ENCODE data around the gene SSC5D. TPM values are rescaled to one million over a fixed set of nuclear protein-coding genes. Genes with fewer than 3 reads are reported as not detected.

The SSC5D gene
- total RNA-seq, 4 donors from 2014 or later, result 1.7 to 2.9 (median 2.2) TPM

- no peaks in the 10 kb centered on the region for H3K9me3 ChIP-seq
- no peak for DNase-seq
- no peak overlapping the region for H3K4me3 ChIP-seq (replicated peaks in 1 of 3)
- H3K27ac ChIP-seq, result no peak overlapping the region
- peaks cover 0 to 6% of the 10 kb centered on the region in 2 donors for H3K4me1 ChIP-seq
- TF ChIP-seq CTCF (IDR thresholded peaks at IDR 0.05) (no peak), POLR2A (IDR thresholded peaks at IDR 0.05) (no peak)
- H3K36me3 ChIP-seq, result no peaks in the 10 kb centered on the region
- intact Hi-C loops (cut with DNase I), result no loop called here
- WGBS, 2 donors, result 43 to 47% methylated on average over 18 to 19 of the region's 29 CpGs
- no peaks in the 10 kb centered on the region for H3K27me3 ChIP-seq
Measured at GRCh38 chr19:55525289-55526101, 37.3 kb downstream of the SSC5D start.

DNA sequence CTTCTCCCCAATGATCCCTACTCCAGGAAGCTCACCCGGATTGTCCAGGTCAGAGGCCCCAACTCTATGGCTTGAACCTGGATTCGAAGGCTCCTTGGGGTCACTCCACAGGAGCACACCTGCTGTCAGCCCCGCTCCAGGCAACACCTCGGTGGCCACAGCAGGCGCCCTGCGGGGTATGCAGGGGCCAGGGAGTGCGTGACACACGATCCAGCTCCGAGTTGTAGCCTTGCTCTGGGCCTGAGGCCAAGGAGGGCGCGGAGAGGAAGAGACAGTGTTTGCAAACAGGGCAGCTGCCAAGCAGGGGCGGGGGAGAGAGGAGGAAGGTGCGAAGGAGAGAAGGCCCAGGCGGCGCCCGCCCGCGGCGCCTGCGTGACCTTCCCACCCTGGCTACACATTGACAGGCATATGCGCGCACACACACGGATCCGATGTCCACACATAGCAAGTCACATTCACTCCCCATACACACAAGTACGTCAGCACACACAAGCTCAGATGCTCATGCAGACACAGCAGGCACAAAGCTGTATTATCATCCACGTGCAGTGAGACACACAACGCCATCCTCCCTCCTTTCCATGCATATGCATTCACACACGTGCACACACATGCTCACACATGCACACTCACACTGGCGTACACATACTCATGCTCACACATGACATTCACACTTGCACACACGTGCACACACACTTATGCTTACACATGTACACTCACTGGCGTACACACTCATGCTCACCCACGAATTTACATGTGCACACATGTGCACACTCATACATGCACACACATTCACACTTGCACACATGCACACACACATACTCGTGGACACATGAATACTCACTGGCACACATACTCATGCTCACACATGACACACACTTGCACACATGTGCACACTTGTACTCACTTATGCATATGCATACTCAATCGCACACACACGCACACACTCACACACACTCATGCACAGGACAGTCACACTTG lies 38.3 kb downstream of the SSC5D start:
- WGBS, 2 donors, result 37 to 38% methylated on average over 29 to 31 of the region's 35 CpGs
- Histone ChIP-seq H3K9me3 (no peaks in the 10 kb centered on the region), H3K27ac (no peak overlapping the region), H3K4me1 (peaks cover 0 to 6% of the 10 kb centered on the region in 2 donors), H3K4me3 (replicated peaks in 1 of 3) (no peak overlapping the region), H3K27me3 (no peaks in the 10 kb centered on the region), H3K36me3 (no peaks in the 10 kb centered on the region)
- no peak for TF ChIP-seq POLR2A (IDR thresholded peaks at IDR 0.05)
- no peak for TF ChIP-seq CTCF (IDR thresholded peaks at IDR 0.05)
- intact Hi-C loops (cut with DNase I), result no loop called here
- DNase-seq, result peak; percentile 21 to 41

DNA sequence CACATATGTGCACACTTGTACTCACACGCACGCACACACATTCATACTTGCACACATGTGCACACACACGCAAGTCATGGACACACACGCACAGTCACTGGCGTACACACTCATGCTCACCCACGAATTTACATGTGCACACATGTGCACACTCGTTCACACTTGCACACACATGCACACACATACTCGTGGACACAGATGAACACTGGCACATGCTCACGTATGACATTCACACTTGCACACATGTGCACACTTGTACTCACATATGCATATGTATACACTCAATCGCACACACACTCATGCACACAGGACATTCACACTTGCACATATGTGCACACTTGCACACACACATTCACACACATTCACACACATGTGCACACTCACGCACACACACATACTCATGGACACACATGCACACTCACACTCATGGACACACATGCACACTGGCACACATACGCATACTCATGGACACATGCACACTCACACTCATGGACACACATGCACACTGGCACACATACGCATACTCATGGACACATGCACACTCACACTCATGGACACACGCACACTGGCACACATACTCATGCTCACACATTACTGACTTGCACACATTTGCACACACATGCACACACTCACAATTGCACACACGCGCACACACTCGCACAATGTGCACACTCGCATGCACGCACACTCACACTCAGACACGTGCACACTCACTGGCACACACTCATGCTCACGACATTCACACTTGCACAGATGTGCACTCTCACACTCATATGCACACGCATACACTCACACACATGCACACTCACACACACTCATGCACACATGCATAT lies 39.2 kb downstream of the SSC5D start:
- H3K36me3 ChIP-seq, result no peaks in the 10 kb centered on the region
- WGBS, 2 donors, result 78 to 80% methylated on average over 22 of the region's 22 CpGs
- no peak overlapping the region for H3K4me3 ChIP-seq (replicated peaks in 1 of 3)
- H3K4me1 ChIP-seq, result peaks cover 0 to 6% of the 10 kb centered on the region in 2 donors
- DNase-seq, result no peak
- H3K9me3 ChIP-seq, result no peaks in the 10 kb centered on the region
- intact Hi-C loops (cut with DNase I), result no loop called here
- H3K27me3 ChIP-seq, result no peaks in the 10 kb centered on the region
- no peak overlapping the region for H3K27ac ChIP-seq
- TF ChIP-seq CTCF (IDR thresholded peaks at IDR 0.05) (no peak), POLR2A (IDR thresholded peaks at IDR 0.05) (no peak)

DNA sequence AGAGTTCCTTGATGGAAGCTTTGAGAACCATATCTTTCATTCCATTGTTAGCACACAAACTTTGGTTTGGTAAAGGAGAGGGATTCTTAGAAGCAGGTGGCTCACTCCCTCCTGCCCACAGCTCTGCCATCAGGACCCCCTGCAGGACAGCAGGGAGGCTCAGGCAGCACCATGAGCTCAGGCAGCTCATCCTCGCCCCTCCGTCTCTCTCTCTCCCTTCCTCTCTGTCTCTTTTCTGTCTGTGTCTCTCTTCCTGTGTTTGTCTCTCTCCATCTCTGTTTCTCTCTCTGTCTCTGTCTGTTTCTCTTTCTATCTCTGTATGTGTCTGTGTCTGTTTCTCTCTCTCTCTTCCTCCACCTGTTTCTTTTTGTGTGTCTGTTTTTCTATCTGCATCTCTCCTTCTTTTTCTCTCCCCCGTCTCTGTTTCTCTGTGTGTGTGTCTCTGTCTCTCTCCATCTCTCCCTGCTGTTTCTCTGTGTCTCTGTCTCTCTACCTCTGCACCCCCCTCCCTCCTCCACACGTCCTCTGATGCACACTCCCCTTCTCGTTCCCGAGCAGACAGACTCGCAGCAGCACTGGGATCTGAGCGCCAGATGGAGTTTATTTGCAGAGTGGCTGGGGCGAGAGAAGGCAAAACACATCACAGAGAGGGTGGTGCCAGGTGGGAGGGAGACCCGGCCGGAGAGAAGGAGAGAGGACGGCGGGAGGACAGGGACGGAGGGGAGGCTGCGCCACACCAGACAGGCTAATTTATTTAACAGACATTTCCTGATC lies 40.0 kb downstream of the SSC5D start:
- H3K36me3 ChIP-seq, result no peaks in the 10 kb centered on the region
- intact Hi-C loops (cut with DNase I), result no loop called here
- H3K4me3 ChIP-seq (replicated peaks in 1 of 3), result no peak overlapping the region
- no peak for DNase-seq
- no peaks in the 10 kb centered on the region for H3K9me3 ChIP-seq
- 31 to 32% methylated on average over 15 of the region's 15 CpGs for WGBS, 2 donors
- no peaks in the 10 kb centered on the region for H3K27me3 ChIP-seq
- H3K4me1 ChIP-seq, result peaks cover 0 to 6% of the 10 kb centered on the region in 2 donors
- TF ChIP-seq CTCF (IDR thresholded peaks at IDR 0.05) (no peak), POLR2A (IDR thresholded peaks at IDR 0.05) (no peak)
- no peak overlapping the region for H3K27ac ChIP-seq

Data from thyroid gland (tissue), 4 donors.